CD4-positive, alpha-beta T cell treated with Interferon alpha-2 for 1 hour (primary cell): ENCODE data around the gene PIP4K2A.
A peak's percentile ranks its signal among the peaks of the same experiment; 100 is the strongest.

Source experiments
- DNase-seq, 2 donors: peaks; one replicate each; pipeline ENCODE4 v3.0.0-alpha.2; 2020 to 2022

Gene PIP4K2A

DNA sequence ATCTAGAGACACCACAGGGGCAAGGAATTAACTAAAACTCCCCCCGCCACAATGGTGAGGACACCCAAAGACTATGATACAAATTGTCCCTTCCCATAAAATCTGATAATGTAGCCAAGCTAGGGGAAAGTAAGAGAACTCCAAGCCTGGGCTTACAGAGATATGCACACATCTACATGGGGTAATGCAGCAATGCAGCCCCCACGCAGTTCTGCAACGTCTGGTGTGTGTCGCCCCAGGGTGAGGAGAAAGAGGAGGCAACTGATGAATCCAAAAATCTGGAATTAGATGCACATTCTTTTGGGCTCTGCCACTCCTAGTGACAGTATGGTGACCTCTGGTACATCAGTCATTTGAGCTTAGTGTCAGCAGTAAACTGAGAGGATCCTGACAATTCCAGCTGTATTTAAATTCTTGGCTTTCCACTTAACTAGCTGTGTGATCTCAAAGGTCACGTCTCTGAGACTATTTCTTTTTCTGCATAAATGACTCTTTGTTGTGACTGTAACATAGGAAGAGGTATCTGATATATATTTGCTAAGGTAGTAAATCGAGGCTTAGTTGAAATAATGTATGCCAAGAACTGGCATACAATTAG lies 51.5 kb downstream of the PIP4K2A start:
- no peak for DNase-seq

DNA sequence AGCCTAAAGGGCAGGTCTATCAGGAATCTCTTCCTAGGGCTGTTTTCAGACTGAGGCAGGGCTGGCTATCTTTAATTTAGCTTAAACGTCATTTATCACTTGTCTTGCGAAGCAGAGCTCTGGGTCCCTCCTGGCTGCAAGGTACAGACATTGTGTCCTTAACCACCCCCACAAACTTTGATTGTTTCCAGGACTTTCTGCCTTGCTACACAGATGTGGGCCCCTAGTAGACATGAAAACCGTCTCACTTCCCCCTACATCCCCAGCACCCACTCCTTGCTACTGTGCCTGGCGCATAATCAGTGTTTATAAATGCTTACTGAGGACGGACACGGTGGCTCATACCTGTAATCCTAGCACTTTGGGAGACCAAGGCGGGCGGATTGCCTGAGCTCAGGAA lies 54.5 kb downstream of the PIP4K2A start:
- no peak for DNase-seq

DNA sequence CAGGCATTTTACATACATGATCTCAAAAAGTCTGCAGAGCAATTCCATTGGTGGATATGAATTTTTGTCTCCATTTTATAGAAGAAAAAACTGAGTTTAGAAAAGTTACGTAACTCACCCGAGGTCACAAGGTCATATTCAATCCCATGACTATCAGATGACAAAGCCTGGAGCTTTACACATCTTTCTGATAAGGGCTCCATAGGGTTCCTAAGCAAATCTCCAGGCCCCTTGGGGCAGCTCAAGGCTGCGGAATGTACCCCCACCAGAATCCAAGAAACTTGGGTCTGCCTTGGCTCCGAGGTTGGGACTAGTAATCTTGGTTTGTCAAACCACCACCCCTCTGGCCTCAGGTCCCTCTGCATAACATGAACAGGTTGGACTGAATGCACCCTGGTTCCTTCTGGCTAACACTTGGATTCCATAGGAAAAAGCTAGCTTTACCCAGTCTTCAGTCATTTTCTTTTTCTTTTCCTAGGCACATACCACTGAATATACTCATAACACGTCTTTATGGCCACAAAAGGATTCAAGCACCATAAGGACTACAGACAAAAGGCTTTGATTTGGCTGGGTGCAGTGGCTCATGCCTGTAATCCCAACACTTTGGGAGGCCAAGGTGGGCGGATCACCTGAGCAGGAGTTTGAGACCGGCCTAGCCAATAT lies 55.5 kb downstream of the PIP4K2A start:
- DNase-seq = no peak

DNA sequence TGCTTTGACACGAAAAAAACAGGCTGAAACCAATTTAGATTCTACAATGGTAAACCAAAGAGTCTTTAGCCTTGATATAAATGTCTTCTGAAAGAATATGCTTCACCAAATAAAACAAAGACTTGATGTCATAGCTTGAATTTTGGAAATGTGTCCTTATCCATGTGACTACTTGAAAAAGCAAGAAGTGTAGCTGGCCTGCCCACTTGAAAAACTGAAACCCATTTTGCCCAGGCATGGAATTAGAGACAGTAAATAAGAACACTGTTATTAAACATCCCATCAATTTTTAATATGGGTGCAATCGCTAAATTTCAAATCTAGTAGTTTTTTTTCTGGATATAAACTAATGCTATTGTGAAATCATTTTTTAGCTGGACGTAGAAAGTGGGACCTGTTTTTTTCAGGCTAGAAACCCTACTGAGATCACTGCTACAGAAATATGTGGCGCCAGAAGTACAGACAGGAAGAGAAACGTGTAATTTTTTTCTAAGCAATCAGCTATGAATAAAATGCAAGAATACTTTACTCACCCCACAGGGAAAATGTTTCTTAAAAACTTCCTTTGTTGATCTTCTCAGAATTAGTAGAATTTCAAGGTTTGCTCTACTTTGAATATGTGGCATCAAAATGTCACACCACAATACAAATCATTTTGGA lies 56.7 kb downstream of the PIP4K2A start:
- DNase-seq = no peak

DNA sequence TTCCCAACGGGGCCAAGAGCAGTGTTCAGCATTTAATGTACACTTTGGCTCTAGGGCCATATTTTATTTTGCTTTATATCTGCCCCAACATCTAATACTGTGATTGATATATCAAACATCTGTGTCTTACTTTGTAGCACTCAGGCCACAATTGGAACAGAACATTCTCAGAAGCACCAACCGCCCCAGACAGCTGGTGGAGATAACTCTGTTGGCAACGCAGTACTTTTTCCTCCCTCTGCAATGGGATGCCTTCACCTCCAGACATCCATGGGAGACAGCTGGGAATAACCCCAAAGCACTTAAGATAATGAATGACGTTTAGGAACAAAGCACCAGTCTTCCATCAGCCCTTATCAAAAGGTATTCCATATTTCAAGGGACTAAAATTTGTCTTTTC lies 57.4 kb downstream of the PIP4K2A start:
- no peak for DNase-seq

DNA sequence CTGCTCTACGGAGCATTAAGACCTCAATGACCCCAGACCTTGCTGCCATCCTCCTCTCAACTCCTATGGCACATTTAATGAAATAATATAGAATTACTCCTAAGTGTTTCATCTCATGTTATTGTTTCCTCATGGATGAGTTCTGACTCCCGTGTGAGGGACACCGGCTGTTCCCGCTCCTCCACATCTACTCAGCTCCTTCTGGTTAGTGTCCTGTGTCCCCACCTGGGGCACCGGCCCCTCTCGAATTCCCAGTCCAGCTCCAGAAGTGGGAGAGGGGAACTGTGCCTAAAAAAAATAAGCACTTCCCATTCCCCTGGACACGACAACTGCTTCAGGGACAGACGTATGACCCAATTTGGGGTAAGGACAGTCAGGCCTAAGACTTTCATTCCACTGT lies 58.3 kb downstream of the PIP4K2A start:
- DNase-seq = no peak

DNA sequence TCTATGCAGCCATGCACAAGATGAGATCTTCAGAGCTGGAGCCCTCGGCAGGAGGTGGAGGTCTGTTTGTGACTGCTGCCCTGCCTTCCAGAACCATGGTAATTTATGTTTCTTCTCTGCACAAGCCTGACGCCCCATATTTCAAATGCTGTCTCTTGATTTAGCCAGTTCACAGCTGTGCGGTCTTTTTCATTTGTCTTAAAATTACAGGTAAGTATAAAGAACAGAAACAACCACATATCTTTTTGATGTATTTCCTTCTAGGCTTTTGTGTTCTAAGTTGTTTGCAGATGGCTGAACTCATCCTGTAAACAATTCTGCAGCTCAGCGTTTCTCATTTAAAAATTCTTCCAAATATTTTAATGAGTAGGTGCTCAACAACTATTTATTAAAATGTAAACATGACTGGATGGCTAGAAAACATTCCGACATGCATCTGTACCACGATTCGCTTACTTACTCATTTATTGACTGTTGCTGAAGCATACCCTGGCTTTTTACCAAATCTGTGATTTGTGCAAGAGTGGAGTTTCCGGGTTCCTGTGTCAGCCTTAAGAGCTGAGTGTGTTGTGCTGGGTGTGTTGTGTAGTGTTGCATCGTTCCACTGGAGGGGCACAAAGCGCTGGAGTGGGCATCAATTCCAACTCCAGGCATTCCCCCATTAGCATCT lies 58.9 kb downstream of the PIP4K2A start:
- DNase-seq = peak; percentile 31 to 66

DNA sequence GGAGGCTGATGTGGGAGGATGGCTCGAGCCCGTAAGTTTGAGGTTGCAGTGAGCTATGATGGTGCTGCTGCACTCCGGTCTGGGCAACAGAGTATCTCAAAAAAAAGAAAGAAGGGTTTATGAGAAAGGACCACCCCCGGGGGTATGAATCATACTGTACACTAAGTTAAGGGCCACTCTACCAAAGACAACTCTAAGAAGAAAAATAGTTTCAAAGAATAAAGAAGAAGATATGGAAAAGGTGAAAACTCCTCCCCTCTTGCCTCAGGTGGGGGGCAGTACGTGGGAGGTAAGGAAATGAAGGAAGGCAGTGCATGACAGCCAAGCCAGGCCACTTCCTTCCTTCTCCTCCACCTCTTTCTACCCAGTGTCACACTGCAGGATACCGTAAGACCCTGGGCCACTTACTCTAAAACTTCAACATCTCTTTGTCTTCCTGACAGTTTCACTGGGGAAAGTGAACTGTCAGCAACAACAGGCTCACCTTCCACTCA lies 61.3 kb downstream of the PIP4K2A start:
- DNase-seq = peak in 1 of 2 donors; percentile 59

DNA sequence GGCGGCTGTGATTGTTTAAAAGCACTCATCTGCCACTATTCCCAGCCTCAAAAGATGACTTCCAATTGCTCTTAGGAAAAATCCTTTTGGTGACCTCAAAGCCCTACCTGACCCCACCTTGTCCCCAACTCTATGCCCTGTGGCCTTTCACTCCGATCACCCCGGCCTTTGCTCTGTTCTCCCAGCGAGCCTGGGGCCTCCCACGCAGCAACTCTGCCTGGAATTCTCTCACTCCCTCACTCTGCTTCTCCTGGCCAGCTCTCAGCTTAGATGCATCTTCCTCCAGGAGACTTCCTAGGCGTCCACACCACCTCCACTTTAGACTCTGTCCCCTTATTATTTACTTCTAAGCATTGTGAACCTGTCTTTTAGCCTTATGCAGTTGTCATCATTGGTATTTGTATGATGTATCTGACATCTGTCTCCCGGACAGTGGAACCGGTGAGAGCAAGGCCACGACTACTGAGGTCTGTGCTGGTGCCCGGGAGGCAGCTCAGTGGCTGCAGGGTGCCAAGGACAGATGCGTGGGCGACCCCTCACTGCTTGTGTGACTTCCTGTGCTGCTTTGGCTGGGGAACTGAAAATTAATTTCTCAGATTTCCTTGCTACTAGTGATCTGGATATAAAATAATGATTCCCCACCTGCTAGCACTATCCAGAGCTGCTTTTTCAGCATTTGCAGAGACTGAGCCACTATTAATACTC lies 63.0 kb downstream of the PIP4K2A start:
- peak in 1 of 2 donors; percentile 43 for DNase-seq

DNA sequence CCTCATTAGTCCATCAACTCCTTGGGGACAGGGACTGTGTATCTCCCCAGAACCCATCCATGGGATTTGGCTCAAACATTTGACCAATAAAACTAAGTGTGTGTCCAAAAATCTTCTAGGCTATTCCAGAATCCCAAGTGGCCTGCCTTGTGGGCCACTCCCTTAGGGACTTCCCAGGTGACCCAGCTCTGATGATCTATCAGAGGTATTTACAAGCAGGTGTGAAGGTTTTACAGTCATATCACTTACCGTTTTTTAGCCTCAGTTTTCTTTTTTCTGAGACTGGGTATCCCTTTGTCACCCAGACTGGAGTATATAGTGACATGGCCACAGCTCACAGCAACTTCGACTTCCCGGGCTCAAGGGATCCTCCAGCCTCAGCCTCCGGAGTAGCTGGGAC lies 64.4 kb downstream of the PIP4K2A start:
- DNase-seq = no peak

DNA sequence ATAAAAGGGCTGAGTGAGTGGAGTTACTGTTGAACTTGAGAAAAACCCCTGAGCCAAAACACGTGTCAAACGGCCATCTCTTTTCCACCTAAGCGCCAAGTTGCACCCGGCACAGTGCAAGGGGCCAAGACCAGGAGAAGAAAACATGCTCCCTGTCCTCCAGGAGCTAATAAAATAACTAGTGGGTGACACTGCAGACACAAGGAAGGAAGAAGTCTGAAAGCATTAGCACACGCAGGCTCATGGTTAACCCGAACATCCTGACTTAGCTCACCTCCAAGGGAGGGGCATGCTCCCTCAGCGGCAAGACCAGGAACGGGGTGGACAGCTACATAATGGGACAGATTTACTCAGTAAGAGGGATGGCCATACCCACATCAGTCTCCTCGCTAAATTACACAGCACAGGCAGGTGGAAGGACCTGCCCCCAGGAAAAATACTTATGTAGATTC lies 65.0 kb downstream of the PIP4K2A start:
- DNase-seq = peak in 1 of 2 donors; percentile 50

DNA sequence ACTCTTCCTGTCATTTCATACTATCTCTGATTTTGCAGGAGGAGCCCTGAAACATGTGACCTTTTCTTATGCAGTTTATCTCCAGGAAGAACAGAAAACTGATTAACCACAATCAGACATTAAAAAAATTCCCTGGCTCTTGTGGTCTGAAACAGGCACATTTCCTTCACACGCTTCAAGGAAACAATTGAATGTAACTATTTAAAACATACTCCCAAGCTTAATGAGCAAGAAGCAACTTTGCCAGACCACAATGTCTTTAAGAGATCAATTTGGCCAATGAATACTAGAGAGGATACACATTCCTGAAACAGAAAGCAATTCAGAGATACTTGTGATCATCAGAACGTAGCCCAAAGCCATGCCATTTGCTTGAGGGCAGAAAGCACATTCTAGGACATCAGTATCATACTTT lies 65.8 kb downstream of the PIP4K2A start:
- DNase-seq = no peak

DNA sequence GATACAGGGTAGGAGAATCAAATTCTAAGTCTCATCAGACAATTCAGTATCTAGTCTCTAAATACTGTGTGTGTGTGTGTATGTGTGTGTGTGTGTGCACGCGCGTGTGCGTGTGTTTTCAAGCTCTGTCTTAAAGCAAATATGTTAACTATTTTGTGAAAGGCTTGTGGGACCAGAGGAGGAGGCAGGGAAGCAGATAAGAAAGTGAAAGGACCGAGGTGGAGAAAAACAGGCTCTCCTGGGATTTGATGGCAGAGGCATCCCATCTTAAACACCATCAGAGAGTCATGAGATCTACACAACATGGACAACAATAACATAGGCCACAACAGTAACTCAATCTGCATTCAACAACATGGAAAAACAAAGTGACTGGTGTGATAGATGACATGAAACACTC lies 67.1 kb downstream of the PIP4K2A start:
- no peak for DNase-seq

DNA sequence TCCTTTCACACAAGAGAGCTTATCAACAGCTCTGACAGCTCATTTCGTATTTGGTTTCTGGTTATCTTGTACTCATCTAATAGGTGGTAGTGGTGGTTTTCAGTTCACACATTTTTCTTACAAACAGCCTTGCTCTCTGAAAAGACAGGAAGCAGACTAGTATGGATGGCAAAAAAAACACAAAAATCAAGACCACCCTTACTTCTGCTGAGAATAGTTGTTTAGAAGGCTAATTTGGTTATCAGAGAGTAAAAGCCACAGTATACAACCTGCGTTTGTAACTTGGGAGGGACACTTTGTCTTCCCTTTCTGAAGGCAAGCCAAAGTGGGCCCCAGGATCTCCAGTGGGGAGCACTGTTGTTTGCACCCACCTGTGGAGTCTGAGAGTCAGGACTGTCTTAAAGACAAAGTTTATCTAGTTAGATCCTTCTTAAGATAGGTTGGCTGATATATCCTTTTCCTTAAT lies 68.0 kb downstream of the PIP4K2A start:
- DNase-seq = peak in 1 of 2 donors; percentile 74

DNA sequence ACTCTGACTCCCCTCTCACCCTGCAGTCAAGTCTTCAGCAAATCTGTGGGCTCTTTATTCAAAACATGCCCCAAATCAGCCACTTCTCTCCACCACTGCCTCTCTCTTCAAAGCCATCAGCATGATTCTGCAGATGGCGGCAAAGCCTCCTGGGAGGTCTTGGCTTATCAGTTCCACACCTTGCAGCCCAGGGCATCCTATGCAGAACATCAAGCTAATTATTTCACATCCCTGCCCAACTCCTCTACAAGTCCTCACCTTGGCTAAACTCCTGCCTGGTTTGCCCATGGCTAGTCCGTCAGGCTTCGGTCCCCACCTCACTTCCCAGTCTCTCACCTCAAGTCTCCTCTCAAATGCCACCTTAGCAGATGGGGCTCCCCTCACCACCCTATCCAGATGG lies 70.2 kb downstream of the PIP4K2A start:
- DNase-seq = no peak

DNA sequence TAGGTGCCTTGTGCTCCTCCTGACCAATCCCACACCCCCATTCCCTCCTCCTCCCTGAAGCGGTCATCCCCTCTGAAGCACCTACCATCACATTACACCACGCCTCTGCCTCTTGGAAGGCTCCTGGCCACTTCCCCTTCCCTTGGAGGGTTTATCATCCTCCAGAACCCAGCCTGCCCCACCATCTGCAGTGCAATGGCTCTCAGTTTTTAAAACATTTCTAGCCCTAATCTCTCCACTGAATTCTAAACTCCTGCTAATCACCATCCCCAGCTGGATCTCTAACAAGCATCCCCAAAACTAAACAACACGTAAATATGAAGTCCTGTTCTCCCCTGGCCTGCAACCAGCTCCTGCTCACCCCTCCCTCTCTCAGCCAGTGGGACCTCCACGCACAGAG lies 70.6 kb downstream of the PIP4K2A start:
- DNase-seq = no peak

DNA sequence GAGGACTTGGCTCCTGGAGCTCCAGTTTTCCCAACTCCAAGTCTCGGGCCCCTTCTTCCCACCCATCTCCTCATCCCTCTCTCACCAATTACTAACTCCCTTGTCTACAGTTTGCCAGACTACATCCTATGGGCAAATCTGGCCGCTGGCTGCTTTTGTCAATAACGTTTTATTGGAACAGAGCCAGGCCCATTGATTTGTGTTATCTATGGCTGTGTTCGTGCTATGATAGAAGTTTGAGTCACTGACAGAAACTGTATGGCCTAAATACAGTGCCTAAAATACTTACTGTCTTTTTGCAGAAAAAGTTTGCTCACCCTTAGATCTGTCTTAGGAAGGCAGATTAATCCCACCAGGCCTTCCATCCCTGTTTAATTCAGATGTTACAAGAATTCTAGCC lies 71.3 kb downstream of the PIP4K2A start:
- no peak for DNase-seq

DNA sequence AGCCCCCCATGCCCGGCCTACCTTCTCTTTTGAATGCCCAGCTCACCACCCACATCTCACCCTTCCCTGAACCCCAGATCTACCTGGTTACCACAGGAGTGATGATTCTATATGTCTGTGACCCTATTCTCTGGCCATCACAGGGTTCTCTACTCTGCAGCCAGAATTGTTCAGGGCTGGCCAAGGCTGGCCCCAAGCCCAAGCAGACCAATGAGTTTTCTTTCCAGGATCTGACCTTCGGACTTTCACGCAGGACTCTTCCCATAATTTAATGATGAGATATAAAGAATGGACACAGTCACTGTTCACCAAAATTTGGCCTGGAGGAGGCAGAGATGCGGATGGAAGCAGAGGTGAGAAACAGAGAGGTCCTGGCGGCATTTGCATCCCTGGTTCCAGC lies 72.6 kb downstream of the PIP4K2A start:
- DNase-seq = no peak

DNA sequence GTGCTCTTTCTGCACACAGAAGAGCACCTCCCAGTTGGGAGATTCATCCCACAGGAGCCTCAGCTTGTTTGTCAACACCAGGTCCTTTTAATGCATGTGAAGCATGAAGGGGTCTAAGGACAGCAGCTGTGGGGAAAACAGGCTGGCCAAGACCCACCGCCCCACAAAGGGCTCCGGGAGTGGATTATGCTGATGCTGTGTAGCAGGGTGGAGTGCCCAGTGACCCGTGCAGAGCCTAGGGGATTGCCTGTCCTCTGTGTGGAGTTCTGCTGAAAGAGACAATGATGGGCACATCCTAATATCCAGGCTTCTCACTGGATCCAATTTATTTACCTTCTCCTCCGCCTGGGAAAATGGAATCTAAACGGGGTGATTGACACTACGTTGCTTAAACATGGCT lies 74.0 kb downstream of the PIP4K2A start:
- DNase-seq = no peak

DNA sequence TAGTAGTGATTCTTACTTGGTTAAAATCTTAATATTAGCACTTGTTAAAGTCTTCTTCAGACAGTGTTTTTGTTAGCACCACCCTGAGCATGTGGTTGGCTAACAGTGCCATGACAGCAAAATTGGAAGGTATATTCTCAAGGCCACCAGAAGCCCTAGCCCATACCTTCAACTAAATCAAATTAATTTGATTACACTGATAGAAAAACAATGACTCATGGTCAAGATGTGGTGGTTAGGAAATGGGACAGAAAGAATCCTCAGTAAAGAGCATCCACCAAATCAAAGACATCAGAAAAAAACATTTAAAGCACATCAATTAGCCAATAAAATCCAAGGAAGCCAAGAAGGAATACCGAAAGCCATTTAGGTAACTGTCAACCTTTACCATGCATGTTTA lies 75.5 kb downstream of the PIP4K2A start:
- no peak for DNase-seq

DNA sequence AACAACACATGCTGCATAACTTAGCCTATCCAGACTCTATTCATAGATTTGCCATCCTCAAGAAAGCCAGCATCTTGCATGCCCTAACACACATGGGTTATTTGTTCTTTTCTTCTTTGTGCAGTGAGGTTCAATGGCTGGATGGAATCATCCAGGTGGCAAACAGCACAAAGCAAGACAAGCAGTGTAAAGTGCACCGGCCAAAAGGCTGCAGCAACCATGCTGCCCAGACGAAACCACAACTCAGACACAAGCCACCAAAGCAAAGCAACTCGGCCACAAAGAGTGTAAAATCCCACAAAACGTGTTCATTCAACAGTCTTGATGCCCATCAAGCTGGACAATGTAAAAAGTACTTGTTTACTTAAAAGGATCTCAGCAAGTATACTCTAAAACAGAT lies 76.9 kb downstream of the PIP4K2A start:
- no peak for DNase-seq

DNA sequence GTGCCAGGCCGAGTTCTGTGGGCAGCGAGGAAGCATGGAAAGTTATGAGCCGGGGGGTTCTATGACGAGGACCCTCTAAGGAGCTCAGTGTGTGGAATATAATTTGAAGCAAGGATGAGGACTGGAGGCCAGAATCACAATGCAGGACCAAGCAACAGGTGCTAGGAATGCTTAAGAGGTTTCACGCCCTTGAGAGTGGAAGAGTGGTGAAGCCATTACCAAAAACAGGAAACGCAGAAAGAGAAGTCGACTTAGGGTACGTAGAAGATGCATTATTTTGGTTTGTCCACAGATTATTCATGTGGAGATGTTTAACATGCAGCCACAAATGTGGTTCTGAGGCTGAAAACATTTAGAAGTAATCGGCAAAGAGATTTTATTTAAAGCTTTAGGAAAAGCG lies 78.7 kb downstream of the PIP4K2A start:
- no peak for DNase-seq
